Uterus (tissue), 4 donors: ENCODE data around the gene TNIP1. TPM values are rescaled to one million over a fixed set of nuclear protein-coding genes. Genes with fewer than 3 reads are reported as not detected.

Experiments used
- DNase-seq, 2 donors: peaks; one replicate each; pipeline ENCODE4 v3.0.0-alpha.2; 2019 to 2020
- H3K27ac ChIP-seq, 2 donors: fragments of 200-600 bp; sonication (generic); 1 replicate in 1 of 2; 2 replicates in 1 of 2; pipeline ENCODE4 v1.5.1; 2016 to 2018
- H3K27me3 ChIP-seq, 2 donors: fragments of 200-600 bp; sonication (generic); one replicate each; pipeline ENCODE4 v1.5.1; 2018 to 2019; ENCODE audit warnings: control low read depth in 1 of 2
- H3K36me3 ChIP-seq, 2 donors: fragments of 200-600 bp; sonication (generic); one replicate each; pipeline ENCODE4 v1.5.1; 2019; ENCODE audit warnings: control low read depth in 1 of 2
- H3K4me1 ChIP-seq, 2 donors: fragments of 200-600 bp; sonication (generic); one replicate each; pipeline ENCODE4 v1.5.1; 2018 to 2019; ENCODE audit warnings: control low read depth in 1 of 2
- H3K4me3 ChIP-seq, 2 donors: fragments of 200-600 bp; sonication (generic); 1 replicate in 1 of 2; 2 replicates in 1 of 2; pipeline ENCODE4 v1.5.1; 2018 to 2019; ENCODE audit warnings: mild to moderate bottlenecking in 1 of 2
- H3K9me3 ChIP-seq, 2 donors: fragments of 200-600 bp; sonication (generic); one replicate each; pipeline ENCODE4 v1.5.1; 2019; ENCODE audit warnings: control low read depth in 1 of 2
- POLR2A ChIP-seq, 2 donors: fragments of 450-650 bp; IDR thresholded peaks; one replicate each; pipeline ENCODE4 v1.6.1; 2016; ENCODE audit warnings: antibody characterized with exemption in 2 of 2, mild to moderate bottlenecking in 1 of 2, moderate library complexity in 1 of 2
- intact Hi-C: fragments of 100-400 bp; cut with DNase I; formaldehyde crosslinking; loops from one replicate; pipeline ENCODE4 v1.15.1; 2023; ENCODE audit warnings: low total_unique reads
- total RNA-seq, 4 donors: library from RNA; depleted of rRNA in 3 of 4; stranded (reverse); fragments of >200 nt in 3 of 4; gene quantifications; one replicate each; pipeline versions ENCODE4 v1.1.0 to v1.2.4, GENCODE V29; 2014 to 2023
- TF ChIP-seq, protein P1 (sequence below), 4 experiments: fragments of 200-600 bp in 2 of 4; fragments of 450-650 bp in 2 of 4; sonication (generic) in 2 of 4; IDR thresholded peaks; one replicate each; pipeline ENCODE4 v1.5.1; 2016 to 2019; ENCODE audit warnings: antibody characterized with exemption in 4 of 4, mild to moderate bottlenecking in 2 of 4, moderate library complexity in 1 of 4
- donor health status: DM: yes; HTN: yes; CAD: no.

TNIP1 gene
- total RNA-seq, 4 donors from 2014 or later, result 35.6 to 70.8 (median 50.7) TPM

- no peak overlapping the region for H3K27ac ChIP-seq
- peaks cover 0 to 10% of the 10 kb centered on the region in 2 donors for H3K4me1 ChIP-seq
- no peak overlapping the region for H3K4me3 ChIP-seq
- no peak for TF ChIP-seq POLR2A (IDR thresholded peaks at IDR 0.05)
- TF ChIP-seq, protein P1, sequence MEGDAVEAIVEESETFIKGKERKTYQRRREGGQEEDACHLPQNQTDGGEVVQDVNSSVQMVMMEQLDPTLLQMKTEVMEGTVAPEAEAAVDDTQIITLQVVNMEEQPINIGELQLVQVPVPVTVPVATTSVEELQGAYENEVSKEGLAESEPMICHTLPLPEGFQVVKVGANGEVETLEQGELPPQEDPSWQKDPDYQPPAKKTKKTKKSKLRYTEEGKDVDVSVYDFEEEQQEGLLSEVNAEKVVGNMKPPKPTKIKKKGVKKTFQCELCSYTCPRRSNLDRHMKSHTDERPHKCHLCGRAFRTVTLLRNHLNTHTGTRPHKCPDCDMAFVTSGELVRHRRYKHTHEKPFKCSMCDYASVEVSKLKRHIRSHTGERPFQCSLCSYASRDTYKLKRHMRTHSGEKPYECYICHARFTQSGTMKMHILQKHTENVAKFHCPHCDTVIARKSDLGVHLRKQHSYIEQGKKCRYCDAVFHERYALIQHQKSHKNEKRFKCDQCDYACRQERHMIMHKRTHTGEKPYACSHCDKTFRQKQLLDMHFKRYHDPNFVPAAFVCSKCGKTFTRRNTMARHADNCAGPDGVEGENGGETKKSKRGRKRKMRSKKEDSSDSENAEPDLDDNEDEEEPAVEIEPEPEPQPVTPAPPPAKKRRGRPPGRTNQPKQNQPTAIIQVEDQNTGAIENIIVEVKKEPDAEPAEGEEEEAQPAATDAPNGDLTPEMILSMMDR (IDR thresholded peaks at IDR 0.05), result no peak
- intact Hi-C loops, result no loop called here
- no peak for DNase-seq
- H3K9me3 ChIP-seq, result no peaks in the 10 kb centered on the region
- H3K27me3 ChIP-seq, result no peaks in the 10 kb centered on the region
- H3K36me3 ChIP-seq, result no peaks in the 10 kb centered on the region
Measured at GRCh38 chr5:151089726-151090125, 8.9 kb upstream of the TNIP1 start.

DNA sequence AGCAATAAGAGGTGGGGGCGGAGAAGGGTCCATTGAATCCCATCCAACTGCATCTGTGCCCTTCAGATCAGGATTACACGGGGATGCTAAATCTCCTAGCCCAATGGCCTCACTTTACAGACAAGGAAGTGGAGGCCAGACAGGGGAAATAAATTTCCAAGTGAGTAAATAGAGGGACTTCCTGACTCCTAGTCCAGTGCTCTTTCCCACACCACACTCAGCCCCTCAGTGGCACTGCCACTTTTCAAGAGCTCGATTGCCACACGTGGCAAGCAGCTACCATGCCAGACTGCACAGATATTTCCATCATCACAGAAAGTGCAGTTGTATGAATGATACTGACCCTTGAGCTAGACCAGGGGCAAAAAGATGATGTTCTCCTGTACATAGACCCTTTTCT is 8.2 kb upstream of the TNIP1 start:
- Histone ChIP-seq H3K9me3 (no peaks in the 10 kb centered on the region), H3K27ac (no peak overlapping the region), H3K4me1 (peaks cover 0 to 6% of the 10 kb centered on the region in 2 donors), H3K27me3 (no peaks in the 10 kb centered on the region), H3K36me3 (no peaks in the 10 kb centered on the region), H3K4me3 (no peak overlapping the region)
- TF ChIP-seq POLR2A (IDR thresholded peaks at IDR 0.05), result no peak
- TF ChIP-seq, protein P1 (IDR thresholded peaks at IDR 0.05), result no peak
- DNase-seq, result no peak
- intact Hi-C loops, result no loop called here

- H3K36me3 ChIP-seq, result no peaks in the 10 kb centered on the region
- intact Hi-C loops, result no loop called here
- no peak for DNase-seq
- no peaks in the 10 kb centered on the region for H3K27me3 ChIP-seq
- no peaks in the 10 kb centered on the region for H3K9me3 ChIP-seq
- no peaks in the 10 kb centered on the region for H3K4me1 ChIP-seq
- H3K4me3 ChIP-seq, result no peak overlapping the region
- no peak overlapping the region for H3K27ac ChIP-seq
- TF ChIP-seq POLR2A (IDR thresholded peaks at IDR 0.05), result no peak
- TF ChIP-seq, protein P1 (IDR thresholded peaks at IDR 0.05), result no peak
Measured at GRCh38 chr5:151087486-151087885, 6.7 kb upstream of the TNIP1 start.

DNA sequence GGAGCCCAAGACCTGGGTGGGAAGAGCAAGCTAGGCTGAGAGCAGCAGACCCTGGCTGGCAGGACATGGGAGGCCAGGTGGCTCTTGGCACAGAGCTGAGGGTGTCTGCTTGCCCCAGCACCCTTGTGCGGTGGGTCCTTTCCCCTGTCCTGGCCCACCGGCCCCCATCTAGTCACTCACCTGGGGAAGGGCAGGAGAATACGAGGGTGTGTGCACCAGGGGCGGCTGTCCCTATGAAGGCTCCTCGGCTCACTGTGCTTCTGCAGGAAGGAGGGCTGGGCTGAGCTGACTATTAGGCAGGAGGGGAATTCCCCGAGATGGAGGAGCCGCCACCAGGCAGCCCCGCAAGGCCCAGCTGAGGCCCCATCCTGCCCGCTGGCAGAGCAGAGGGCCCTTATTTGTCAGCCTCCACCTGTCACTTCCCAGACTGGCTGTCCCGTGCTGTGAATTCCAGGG is 6.1 kb upstream of the TNIP1 start:
- peak overlapping the region; percentile 73 to 74 for H3K27ac ChIP-seq
- intact Hi-C loops, result no loop called here
- no peak for DNase-seq
- H3K4me1 ChIP-seq, result no peaks in the 10 kb centered on the region
- no peak overlapping the region for H3K4me3 ChIP-seq
- H3K27me3 ChIP-seq, result no peaks in the 10 kb centered on the region
- no peak for TF ChIP-seq POLR2A (IDR thresholded peaks at IDR 0.05)
- TF ChIP-seq, protein P1 (IDR thresholded peaks at IDR 0.05), result no peak
- no peaks in the 10 kb centered on the region for H3K36me3 ChIP-seq
- H3K9me3 ChIP-seq, result no peaks in the 10 kb centered on the region

DNA sequence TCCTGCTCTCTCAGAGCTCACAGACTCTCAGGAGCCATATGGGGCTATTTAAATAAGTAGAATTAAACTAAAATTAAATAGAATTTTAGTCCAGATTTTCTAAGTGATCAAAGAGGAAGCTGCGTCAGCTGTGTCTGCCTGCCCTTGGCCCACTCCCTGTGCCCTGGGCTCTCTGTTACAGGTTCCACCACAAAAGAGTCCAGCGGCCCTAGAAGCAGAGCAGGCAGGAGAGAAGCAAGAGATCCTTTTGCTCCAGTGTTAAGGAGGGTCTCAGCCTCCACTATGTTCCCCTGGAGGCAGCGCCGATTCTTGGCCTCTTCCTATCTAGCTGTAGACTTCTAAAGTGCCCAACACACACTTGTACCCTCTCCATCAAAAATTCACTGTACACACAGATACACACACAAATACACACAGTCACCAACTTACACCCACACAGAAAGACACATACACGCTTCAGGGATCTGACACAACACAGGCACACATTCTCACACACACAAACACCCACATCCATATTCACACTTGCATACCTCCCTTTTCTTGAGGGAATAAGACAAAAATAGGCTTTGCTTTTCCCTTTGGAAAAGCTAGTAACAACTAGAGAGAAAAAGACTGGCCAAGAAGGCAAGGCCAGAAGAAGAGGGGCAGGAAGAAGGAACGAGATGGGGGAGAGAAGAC is 5.5 kb upstream of the TNIP1 start:
- no peak overlapping the region for H3K4me3 ChIP-seq
- H3K27ac ChIP-seq, result peak overlapping the region; percentile 73 to 74
- no peak for DNase-seq
- no peaks in the 10 kb centered on the region for H3K9me3 ChIP-seq
- intact Hi-C loops, result no loop called here
- TF ChIP-seq POLR2A (IDR thresholded peaks at IDR 0.05), result no peak
- TF ChIP-seq, protein P1 (IDR thresholded peaks at IDR 0.05), result no peak
- no peaks in the 10 kb centered on the region for H3K27me3 ChIP-seq
- H3K4me1 ChIP-seq, result no peaks in the 10 kb centered on the region
- H3K36me3 ChIP-seq, result no peaks in the 10 kb centered on the region
